Lower lobe of right lung (tissue), 2 donors: ENCODE measurements around the gene DTNBP1. TPM values are rescaled to one million over a fixed set of nuclear protein-coding genes. Genes with fewer than 3 reads are reported as not detected.

Experiments used
- ATAC-seq, 2 donors: fragments of 200-7000 bp; cut with Tn5 transposase; one replicate each; pipeline ENCODE4 v1.9.1; 2020 to 2022; ENCODE audit warnings: mild to moderate bottlenecking in 2 of 2, moderate library complexity in 2 of 2
- DNase-seq: peaks from one replicate; pipeline ENCODE4 v3.0.0-alpha.2; 2020
- H3K27ac ChIP-seq: fragments of 200-600 bp; one replicate; pipeline ENCODE4 v1.8.0; 2022
- H3K27me3 ChIP-seq: fragments of 200-600 bp; one replicate; pipeline ENCODE4 v1.8.0; 2022; ENCODE audit warnings: low read depth
- H3K36me3 ChIP-seq: fragments of 200-600 bp; one replicate; pipeline ENCODE4 v1.8.0; 2022; ENCODE audit warnings: mild to moderate bottlenecking
- H3K4me1 ChIP-seq: fragments of 200-600 bp; one replicate; pipeline ENCODE4 v1.8.0; 2022
- H3K4me3 ChIP-seq: fragments of 200-600 bp; one replicate; pipeline ENCODE4 v1.8.0; 2022; ENCODE audit warnings: mild to moderate bottlenecking
- H3K9me3 ChIP-seq: fragments of 200-600 bp; one replicate; pipeline ENCODE4 v1.8.0; 2022
- intact Hi-C: fragments of 100-400 bp; cut with DNase I; formaldehyde crosslinking; loops from one replicate; pipeline ENCODE4 v1.11.0; 2022
- total RNA-seq: library from RNA; stranded (reverse); fragmentation: NEBNext Ultra II Directional; extraction: Animal tissue kit (Norgen Biotek cat#: 25700); gene quantifications from one replicate; pipeline ENCODE4 v1.2.1, GENCODE V29; 2021
- TF ChIP-seq, protein P1 (sequence below): fragments of 200-600 bp; IDR thresholded peaks from one replicate; pipeline ENCODE4 v1.8.0; 2022; ENCODE audit warnings: antibody characterized with exemption, mild to moderate bottlenecking
- donor health status: DM: no; HTN: yes; CAD: no; lungs with severe emphysema.

Gene DTNBP1
- total RNA-seq, 1 donor from 2014 or later, result 25.9 TPM

GRCh38 chr6:15518057-15518456 lies 144.8 kb downstream of the DTNBP1 start:
- no peak for ATAC-seq
- Histone ChIP-seq H3K27ac (no peak overlapping the region), H3K27me3 (no peaks in the 10 kb centered on the region), H3K4me3 (no peak overlapping the region), H3K36me3 (peaks cover 90% of the 10 kb centered on the region), H3K4me1 (peaks cover 11% of the 10 kb centered on the region), H3K9me3 (no peaks in the 10 kb centered on the region)
- DNase-seq, result no peak
- TF ChIP-seq, protein P1, sequence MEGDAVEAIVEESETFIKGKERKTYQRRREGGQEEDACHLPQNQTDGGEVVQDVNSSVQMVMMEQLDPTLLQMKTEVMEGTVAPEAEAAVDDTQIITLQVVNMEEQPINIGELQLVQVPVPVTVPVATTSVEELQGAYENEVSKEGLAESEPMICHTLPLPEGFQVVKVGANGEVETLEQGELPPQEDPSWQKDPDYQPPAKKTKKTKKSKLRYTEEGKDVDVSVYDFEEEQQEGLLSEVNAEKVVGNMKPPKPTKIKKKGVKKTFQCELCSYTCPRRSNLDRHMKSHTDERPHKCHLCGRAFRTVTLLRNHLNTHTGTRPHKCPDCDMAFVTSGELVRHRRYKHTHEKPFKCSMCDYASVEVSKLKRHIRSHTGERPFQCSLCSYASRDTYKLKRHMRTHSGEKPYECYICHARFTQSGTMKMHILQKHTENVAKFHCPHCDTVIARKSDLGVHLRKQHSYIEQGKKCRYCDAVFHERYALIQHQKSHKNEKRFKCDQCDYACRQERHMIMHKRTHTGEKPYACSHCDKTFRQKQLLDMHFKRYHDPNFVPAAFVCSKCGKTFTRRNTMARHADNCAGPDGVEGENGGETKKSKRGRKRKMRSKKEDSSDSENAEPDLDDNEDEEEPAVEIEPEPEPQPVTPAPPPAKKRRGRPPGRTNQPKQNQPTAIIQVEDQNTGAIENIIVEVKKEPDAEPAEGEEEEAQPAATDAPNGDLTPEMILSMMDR, result no peak
- intact Hi-C loops, result no loop called here

DNA sequence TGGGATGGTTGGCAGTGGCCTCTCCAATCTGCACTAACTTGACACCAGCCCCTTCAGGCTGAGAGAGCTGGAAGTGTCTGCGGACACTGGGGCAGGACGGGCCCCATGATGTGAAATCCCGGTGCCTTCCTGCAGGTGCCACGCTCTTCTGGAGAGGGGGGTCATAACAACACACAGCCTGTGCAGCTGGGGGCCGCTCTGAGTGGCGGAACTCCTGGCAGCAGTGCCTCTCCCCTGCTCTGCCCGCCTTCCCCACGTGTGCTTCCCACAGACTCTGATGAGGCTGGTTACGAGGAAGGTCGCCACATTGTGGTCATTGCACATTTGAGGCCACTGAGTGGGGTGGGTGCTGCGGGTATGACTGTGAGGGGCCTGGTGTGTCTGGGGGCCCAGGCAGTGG lies 145.2 kb downstream of the DTNBP1 start:
- DNase-seq, result no peak
- Histone ChIP-seq H3K4me1 (peaks cover 11% of the 10 kb centered on the region), H3K27me3 (no peaks in the 10 kb centered on the region), H3K4me3 (no peak overlapping the region), H3K9me3 (no peaks in the 10 kb centered on the region), H3K27ac (no peak overlapping the region), H3K36me3 (peaks cover 90% of the 10 kb centered on the region)
- TF ChIP-seq, protein P1, result no peak
- intact Hi-C loops, result no loop called here
- ATAC-seq, result no peak

DNA sequence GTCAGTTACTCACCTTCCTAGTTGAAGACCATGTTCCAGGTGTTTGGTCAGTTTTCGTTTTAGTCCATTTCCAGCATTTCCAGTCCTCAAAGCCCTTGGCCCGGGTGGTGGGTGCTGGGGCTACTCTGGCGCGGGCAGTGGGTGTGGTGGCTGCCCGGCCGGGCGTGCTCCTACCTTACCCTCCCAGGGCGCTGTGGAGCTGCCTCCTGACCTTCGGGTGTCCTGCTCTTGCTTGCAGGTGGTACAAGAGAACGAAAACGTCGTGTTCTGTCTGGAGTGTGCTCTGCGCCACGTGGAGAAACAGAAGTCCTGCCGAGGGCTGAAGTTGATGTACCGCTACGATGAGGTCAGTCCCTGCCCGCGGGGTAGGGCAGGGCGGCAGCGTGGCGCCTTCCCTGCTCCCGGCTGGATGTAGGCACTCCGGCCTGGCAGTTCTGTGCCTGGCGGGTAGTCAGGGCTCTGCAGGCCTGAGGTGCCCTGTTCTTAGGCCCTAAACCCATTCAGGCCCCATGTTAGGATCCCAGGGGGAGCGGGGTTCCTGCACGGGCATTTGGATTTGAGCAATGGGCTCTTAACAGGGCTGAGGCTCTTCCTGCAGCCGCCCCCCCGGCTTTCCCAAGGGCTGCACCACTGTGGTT lies 145.8 kb downstream of the DTNBP1 start:
- Histone ChIP-seq H3K36me3 (peaks cover 91% of the 10 kb centered on the region), H3K9me3 (no peaks in the 10 kb centered on the region), H3K27me3 (no peaks in the 10 kb centered on the region), H3K4me1 (peaks cover 5% of the 10 kb centered on the region), H3K27ac (no peak overlapping the region), H3K4me3 (no peak overlapping the region)
- TF ChIP-seq, protein P1, result no peak
- intact Hi-C loops, result no loop called here
- no peak for DNase-seq
- no peak for ATAC-seq

GRCh38 chr6:15516378-15516777 lies 146.4 kb downstream of the DTNBP1 start:
- H3K27me3 ChIP-seq, result no peaks in the 10 kb centered on the region
- no peak overlapping the region for H3K4me3 ChIP-seq
- DNase-seq, result no peak
- no peak overlapping the region for H3K27ac ChIP-seq
- intact Hi-C loops, result no loop called here
- H3K36me3 ChIP-seq, result peaks cover 91% of the 10 kb centered on the region
- TF ChIP-seq, protein P1, result no peak
- no peak for ATAC-seq
- no peaks in the 10 kb centered on the region for H3K9me3 ChIP-seq
- no peaks in the 10 kb centered on the region for H3K4me1 ChIP-seq

DNA sequence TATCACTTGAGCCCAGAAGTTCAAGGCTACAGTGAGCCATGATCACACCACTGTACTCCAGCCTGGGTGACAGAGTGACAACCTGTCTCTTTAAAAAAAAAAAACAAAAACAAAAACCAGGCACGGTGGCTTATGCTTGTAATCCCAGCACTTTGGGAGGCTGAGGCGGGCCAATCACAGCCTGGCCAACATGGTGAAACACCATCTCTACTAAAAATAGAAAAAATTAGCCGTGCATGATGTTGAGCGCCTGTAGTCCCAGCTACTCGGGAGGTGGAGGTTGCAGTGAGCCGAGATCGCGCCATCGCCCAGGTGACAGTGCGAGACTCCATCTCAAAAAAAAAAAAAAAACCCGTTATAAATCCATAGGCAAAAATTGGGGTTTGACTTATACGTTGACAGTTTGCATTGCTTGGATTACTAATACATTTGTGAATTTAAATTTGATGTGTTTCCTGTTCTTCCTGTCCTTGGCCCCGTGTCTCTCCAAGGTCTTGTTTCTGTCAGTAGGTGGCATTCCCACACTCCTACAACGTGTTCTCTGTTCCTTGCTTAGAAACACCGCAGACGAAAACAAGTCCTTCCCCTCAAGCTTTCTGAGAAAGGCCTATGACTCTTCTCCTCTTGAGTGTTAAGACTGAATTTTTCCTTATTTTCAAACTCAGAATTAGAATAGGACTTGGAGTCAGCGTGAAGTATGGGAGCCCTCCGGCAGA lies 147.0 kb downstream of the DTNBP1 start:
- no peaks in the 10 kb centered on the region for H3K4me1 ChIP-seq
- TF ChIP-seq, protein P1, result no peak
- ATAC-seq (no peak), DNase-seq (no peak)
- H3K4me3 ChIP-seq, result no peak overlapping the region
- no peak overlapping the region for H3K27ac ChIP-seq
- intact Hi-C loops, result no loop called here
- peaks cover 91% of the 10 kb centered on the region for H3K36me3 ChIP-seq
- no peaks in the 10 kb centered on the region for H3K27me3 ChIP-seq
- H3K9me3 ChIP-seq, result no peaks in the 10 kb centered on the region
